Uterus (tissue), 2 donors: ENCODE results near the gene MESD.

Experiments
- POLR2A ChIP-seq, 2 donors: fragments of 450-650 bp; IDR thresholded peaks; one replicate each; pipeline ENCODE4 v1.6.1; 2016; ENCODE audit warnings: antibody characterized with exemption in 2 of 2, mild to moderate bottlenecking in 1 of 2, moderate library complexity in 1 of 2
- TF ChIP-seq, protein P1 (sequence below), 4 experiments: fragments of 200-600 bp in 2 of 4; fragments of 450-650 bp in 2 of 4; sonication (generic) in 2 of 4; IDR thresholded peaks; one replicate each; pipeline ENCODE4 v1.5.1; 2016 to 2019; ENCODE audit warnings: antibody characterized with exemption in 4 of 4, mild to moderate bottlenecking in 2 of 4, moderate library complexity in 1 of 4

DNA sequence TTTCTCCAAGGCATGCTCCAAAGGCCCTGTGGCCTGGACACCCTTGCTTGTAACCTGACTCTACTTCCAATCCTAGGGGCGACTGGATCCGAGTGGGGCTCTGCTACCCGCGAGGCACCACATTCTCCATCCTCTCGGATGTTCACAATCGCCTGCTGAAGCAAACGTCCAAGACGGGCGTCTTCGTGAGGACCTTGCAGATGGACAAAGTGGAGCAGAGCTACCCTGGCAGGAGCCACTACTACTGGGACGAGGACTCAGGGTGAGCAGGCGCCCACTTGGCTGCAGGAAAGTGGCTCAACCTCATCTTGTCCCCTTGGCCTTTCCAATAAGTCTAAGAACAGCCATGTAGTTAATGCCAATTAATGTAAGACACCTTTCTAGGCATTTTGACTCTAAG is 51.9 kb downstream of the MESD start:
- TF ChIP-seq, protein P1, sequence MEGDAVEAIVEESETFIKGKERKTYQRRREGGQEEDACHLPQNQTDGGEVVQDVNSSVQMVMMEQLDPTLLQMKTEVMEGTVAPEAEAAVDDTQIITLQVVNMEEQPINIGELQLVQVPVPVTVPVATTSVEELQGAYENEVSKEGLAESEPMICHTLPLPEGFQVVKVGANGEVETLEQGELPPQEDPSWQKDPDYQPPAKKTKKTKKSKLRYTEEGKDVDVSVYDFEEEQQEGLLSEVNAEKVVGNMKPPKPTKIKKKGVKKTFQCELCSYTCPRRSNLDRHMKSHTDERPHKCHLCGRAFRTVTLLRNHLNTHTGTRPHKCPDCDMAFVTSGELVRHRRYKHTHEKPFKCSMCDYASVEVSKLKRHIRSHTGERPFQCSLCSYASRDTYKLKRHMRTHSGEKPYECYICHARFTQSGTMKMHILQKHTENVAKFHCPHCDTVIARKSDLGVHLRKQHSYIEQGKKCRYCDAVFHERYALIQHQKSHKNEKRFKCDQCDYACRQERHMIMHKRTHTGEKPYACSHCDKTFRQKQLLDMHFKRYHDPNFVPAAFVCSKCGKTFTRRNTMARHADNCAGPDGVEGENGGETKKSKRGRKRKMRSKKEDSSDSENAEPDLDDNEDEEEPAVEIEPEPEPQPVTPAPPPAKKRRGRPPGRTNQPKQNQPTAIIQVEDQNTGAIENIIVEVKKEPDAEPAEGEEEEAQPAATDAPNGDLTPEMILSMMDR (IDR thresholded peaks at IDR 0.05), result no peak
- TF ChIP-seq POLR2A (IDR thresholded peaks at IDR 0.05), result no peak
